Prostate gland (tissue), 2 donors: ENCODE results near the gene FAM118B.

Experiments
- POLR2A ChIP-seq: fragments of 450-650 bp; IDR thresholded peaks from one replicate; pipeline ENCODE4 v1.6.1; 2016; ENCODE audit warnings: antibody characterized with exemption, mild to moderate bottlenecking
- TF ChIP-seq, protein P1 (sequence below), 4 experiments: fragments of 200-600 bp in 2 of 4; fragments of 450-650 bp in 2 of 4; sonication (generic) in 2 of 4; IDR thresholded peaks; 1 replicate in 3 of 4; 2 replicates in 1 of 4; pipeline ENCODE4 v1.5.1; 2016 to 2019; ENCODE audit warnings: antibody characterized with exemption in 4 of 4, mild to moderate bottlenecking in 2 of 4, moderate library complexity in 2 of 4

DNA sequence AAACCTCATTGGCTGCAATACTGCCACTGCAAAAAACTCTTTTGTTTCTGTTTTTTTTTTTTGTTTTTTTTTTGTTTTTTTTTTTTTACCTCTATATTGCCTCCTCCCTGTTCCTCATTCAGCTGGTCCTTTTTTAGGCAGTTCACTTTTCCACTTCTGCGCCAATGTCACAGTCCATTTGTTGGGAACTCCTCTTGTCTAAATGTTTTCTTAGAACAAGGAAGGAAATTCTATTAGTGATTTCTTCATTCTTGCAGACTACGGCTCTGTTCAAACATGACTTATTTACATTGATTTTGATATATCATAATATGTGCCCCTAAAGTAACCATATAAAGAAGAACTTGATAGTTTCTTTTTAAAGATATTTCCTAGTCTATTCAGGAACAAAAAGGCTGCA, 2.9 kb downstream of the FAM118B start:
- TF ChIP-seq, protein P1, sequence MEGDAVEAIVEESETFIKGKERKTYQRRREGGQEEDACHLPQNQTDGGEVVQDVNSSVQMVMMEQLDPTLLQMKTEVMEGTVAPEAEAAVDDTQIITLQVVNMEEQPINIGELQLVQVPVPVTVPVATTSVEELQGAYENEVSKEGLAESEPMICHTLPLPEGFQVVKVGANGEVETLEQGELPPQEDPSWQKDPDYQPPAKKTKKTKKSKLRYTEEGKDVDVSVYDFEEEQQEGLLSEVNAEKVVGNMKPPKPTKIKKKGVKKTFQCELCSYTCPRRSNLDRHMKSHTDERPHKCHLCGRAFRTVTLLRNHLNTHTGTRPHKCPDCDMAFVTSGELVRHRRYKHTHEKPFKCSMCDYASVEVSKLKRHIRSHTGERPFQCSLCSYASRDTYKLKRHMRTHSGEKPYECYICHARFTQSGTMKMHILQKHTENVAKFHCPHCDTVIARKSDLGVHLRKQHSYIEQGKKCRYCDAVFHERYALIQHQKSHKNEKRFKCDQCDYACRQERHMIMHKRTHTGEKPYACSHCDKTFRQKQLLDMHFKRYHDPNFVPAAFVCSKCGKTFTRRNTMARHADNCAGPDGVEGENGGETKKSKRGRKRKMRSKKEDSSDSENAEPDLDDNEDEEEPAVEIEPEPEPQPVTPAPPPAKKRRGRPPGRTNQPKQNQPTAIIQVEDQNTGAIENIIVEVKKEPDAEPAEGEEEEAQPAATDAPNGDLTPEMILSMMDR (IDR thresholded peaks at IDR 0.05), result no peak
- TF ChIP-seq POLR2A, result no peak
